ENCODE data around the gene LPGAT1. TPM values are rescaled to one million over a fixed set of nuclear protein-coding genes. Genes with fewer than 3 reads are reported as not detected.

The LPGAT1 gene
- total and polyA plus RNA-seq, 2 of the 13 experiments (the other 11 are each of a cell fraction or from before 2014, with no cell fraction given) = 12.1 to 48.3 TPM

GRCh38 chr1:211705467-211706091, 125.0 kb downstream of the LPGAT1 start:
- no peak overlapping the region for H2AFZ ChIP-seq (ENCODE audit: low read length)
- TF ChIP-seq IRF2 (CRISPR knock-in tag; IDR thresholded peaks at IDR 0.05) (no peak), CHCHD3 (CRISPR knock-in tag; IDR thresholded peaks at IDR 0.05) (no peak), ZSCAN30 (CRISPR knock-in tag; IDR thresholded peaks at IDR 0.05) (no peak), JARID2 (CRISPR knock-in tag; IDR thresholded peaks at IDR 0.05; ENCODE audit: insufficient replicate concordance) (no peak), ZNF20 (CRISPR knock-in tag; IDR thresholded peaks at IDR 0.05) (no peak), FOSL1 (CRISPR knock-in tag; IDR thresholded peaks at IDR 0.05; ENCODE audit: borderline replicate concordance) (no peak), ZNF280B (CRISPR knock-in tag; IDR thresholded peaks at IDR 0.05; ENCODE audit: borderline replicate concordance) (no peak), CENPBD1 (CRISPR knock-in tag; IDR thresholded peaks at IDR 0.05; ENCODE audit: borderline replicate concordance, low read depth) (no peak), HIVEP1 (CRISPR knock-in tag; IDR thresholded peaks at IDR 0.05) (no peak), ZBTB26 (CRISPR knock-in tag; IDR thresholded peaks at IDR 0.05; ENCODE audit: borderline replicate concordance) (no peak), ATF6 (CRISPR knock-in tag; conservative IDR thresholded peaks at IDR 0.05) (no peak), BRCA1 (CRISPR knock-in tag; IDR thresholded peaks at IDR 0.05) (no peak), MXD4 (CRISPR knock-in tag; IDR thresholded peaks at IDR 0.05) (no peak), ZFP82 (CRISPR knock-in tag; IDR thresholded peaks at IDR 0.05; ENCODE audit: borderline replicate concordance) (no peak)
- peak; percentile 33; the same call in 2 of the 3 replicates for ATAC-seq
- no peak overlapping the region for H3K9ac ChIP-seq (ENCODE audit: insufficient read depth, low read depth, low read length)
- CTCF ChIA-PET (ENCODE audit: low intra/inter-chr PET ratio, low total read pairs) = no interaction called here
- no peak overlapping the region for H3K4me2 ChIP-seq (ENCODE audit: low read depth, low read length)
- POLR2A ChIA-PET = no interaction called here
- BruUV-seq (replicated peaks) = no TSS peak
- intact Hi-C loops (cut with micrococcal nuclease; ENCODE audit: unreplicated experiment) = no loop called here
- in situ Hi-C loops (cut with HindIII; ENCODE audit: extremely low pct_ligation_motif_present, low pct_unique_long_range_greater_than_20kb) = no loop called here
- no peaks in the 10 kb centered on the region for H4K20me1 ChIP-seq (ENCODE audit: insufficient read depth, low read length)
- no peaks in the 10 kb centered on the region for H3K9me3 ChIP-seq (ENCODE audit: low read length)
- peaks cover 3 to 18% of the 10 kb centered on the region in 2 experiments; a peak in 2 of 5 replicates for H3K27me3 ChIP-seq (ENCODE audit: control insufficient read depth in 1 of 2, insufficient read depth in 2 of 2, low read length in 2 of 2)
- H3K4me3 ChIP-seq (replicated peaks in 1 of 3; ENCODE audit: insufficient read depth in 1 of 3, low read depth in 2 of 3, low read length in 3 of 3) = no peak overlapping the region
- DNase-seq (ENCODE audit: low spot score) = no peak
- FAIRE-seq = no peak
- WGBS (ENCODE audit: low lambda C conversion rate) = 4% methylated on average over 5 of the region's 6 CpGs
- no peak overlapping the region for H3K27ac ChIP-seq (ENCODE audit: extremely low read length, insufficient read depth, low read length)
- H3K79me2 ChIP-seq (ENCODE audit: insufficient read depth, low read length) = no peaks in the 10 kb centered on the region
- no peaks in the 10 kb centered on the region for H3K36me3 ChIP-seq (replicated peaks in 1 of 2; ENCODE audit: control insufficient read depth in 1 of 2, insufficient read depth in 2 of 2, low read length in 2 of 2)
- H3K4me1 ChIP-seq (ENCODE audit: insufficient read depth, low read length) = peaks cover 14% of the 10 kb centered on the region

Data from HepG2 (cell line).